ENCODE results near the gene VIM.

VIM gene

GRCh38 chr10:17206210-17206709 lies 21.8 kb upstream of the VIM start:
- no peak overlapping the region for H3K4me3 ChIP-seq (ENCODE audit: low read depth, low read length)
- TF ChIP-seq, protein P1, sequence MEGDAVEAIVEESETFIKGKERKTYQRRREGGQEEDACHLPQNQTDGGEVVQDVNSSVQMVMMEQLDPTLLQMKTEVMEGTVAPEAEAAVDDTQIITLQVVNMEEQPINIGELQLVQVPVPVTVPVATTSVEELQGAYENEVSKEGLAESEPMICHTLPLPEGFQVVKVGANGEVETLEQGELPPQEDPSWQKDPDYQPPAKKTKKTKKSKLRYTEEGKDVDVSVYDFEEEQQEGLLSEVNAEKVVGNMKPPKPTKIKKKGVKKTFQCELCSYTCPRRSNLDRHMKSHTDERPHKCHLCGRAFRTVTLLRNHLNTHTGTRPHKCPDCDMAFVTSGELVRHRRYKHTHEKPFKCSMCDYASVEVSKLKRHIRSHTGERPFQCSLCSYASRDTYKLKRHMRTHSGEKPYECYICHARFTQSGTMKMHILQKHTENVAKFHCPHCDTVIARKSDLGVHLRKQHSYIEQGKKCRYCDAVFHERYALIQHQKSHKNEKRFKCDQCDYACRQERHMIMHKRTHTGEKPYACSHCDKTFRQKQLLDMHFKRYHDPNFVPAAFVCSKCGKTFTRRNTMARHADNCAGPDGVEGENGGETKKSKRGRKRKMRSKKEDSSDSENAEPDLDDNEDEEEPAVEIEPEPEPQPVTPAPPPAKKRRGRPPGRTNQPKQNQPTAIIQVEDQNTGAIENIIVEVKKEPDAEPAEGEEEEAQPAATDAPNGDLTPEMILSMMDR (IDR thresholded peaks at IDR 0.05; ENCODE audit: low read depth, low read length), result no peak
- in situ Hi-C loops (cut with HindIII; ENCODE audit: low sequenced_read_pairs), result no loop called here
- peak; percentile 73 for DNase-seq (ENCODE audit: low read depth, low spot score)

DNA sequence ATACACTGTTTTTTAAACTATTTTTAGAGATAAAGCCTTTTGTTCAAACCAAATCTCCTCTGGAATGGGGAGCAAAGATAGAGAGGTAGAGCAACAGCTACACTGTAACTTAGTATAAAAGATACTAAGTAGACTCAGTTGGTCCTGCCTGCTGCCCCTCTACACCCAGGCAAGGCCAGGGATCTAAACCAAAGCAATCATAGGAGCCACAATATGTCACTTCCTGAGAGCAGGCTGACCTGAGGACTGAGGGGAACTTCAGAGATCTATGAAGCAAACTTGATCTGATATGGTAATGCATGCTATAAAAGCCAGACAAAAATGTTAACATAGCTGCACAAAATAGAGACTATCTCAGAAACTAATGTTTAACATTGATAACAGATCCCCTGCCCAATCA lies 19.6 kb upstream of the VIM start:
- TF ChIP-seq, protein P1 (IDR thresholded peaks at IDR 0.05; ENCODE audit: low read depth, low read length), result no peak
- H3K4me3 ChIP-seq (ENCODE audit: low read depth, low read length), result no peak overlapping the region
- no peak for DNase-seq (ENCODE audit: low read depth, low spot score)
- in situ Hi-C loops (cut with HindIII; ENCODE audit: low sequenced_read_pairs), result no loop called here

DNA sequence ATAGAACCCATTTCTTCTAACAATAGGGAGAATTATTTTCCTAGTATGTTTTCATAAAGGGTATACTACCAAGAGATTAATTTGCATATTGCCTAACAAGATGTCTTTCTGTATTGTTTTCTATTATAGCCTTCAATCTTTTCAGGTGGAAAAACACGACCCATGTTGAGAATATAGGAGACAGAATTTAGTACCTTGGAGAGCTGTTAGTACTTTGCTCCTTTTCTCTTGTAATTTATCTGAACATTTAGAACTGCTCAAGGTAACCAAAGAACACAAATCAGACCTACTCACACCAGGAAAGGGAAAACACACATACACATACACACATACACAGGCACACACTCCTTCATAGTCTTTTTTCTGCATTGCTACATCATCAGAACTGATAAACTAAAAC lies 18.7 kb upstream of the VIM start:
- no peak overlapping the region for H3K4me3 ChIP-seq (ENCODE audit: low read depth, low read length)
- in situ Hi-C loops (cut with HindIII; ENCODE audit: low sequenced_read_pairs), result no loop called here
- DNase-seq (ENCODE audit: low read depth, low spot score), result no peak
- TF ChIP-seq, protein P1 (IDR thresholded peaks at IDR 0.05; ENCODE audit: low read depth, low read length), result no peak

DNA sequence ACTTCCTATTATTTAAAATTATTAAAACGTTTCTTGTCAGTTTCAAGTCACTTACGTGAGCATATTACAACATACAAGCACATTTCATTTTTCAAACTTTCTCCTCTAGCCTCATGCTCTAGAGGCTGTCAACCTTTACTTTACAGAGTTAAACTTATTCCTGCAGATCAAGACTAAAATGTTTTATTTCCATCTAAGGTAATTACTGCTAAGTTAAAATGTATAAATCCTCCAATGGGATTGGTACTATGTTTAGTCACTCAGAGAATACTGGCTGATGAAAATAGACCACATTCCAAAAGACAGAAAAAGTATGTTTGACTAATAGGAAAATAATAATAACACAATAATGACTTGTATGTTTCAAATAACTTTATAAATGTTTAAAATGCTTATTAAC lies 18.2 kb upstream of the VIM start:
- in situ Hi-C loops (cut with HindIII; ENCODE audit: low sequenced_read_pairs), result no loop called here
- TF ChIP-seq, protein P1 (IDR thresholded peaks at IDR 0.05; ENCODE audit: low read depth, low read length), result no peak
- no peak overlapping the region for H3K4me3 ChIP-seq (ENCODE audit: low read depth, low read length)
- peak; percentile 22 for DNase-seq (ENCODE audit: low read depth, low spot score)

- in situ Hi-C loops (cut with HindIII; ENCODE audit: low sequenced_read_pairs), result no loop called here
- TF ChIP-seq, protein P1 (IDR thresholded peaks at IDR 0.05; ENCODE audit: low read depth, low read length), result no peak
- peak; percentile 57 for DNase-seq (ENCODE audit: low read depth, low spot score)
- no peak overlapping the region for H3K4me3 ChIP-seq (ENCODE audit: low read depth, low read length)
Observed at GRCh38 chr10:17210361-17210760, 17.7 kb upstream of the VIM start.

GRCh38 chr10:17212802-17213221 lies 15.2 kb upstream of the VIM start:
- DNase-seq (ENCODE audit: low read depth, low spot score), result no peak
- H3K4me3 ChIP-seq (ENCODE audit: low read depth, low read length), result no peak overlapping the region
- in situ Hi-C loops (cut with HindIII; ENCODE audit: low sequenced_read_pairs), result no loop called here
- TF ChIP-seq, protein P1 (IDR thresholded peaks at IDR 0.05; ENCODE audit: low read depth, low read length), result no peak

Measured in astrocyte of the spinal cord (primary cell).